HepG2 (cell line): ENCODE data around the gene TPRG1L. TPM values are rescaled to one million over a fixed set of nuclear protein-coding genes. Genes with fewer than 3 reads are reported as not detected.

Experiments
- ATAC-seq: fragments of 200-7000 bp; cut with Tn5 transposase; 3 replicates; pipeline ENCODE4 v1.9.1; 2020; ENCODE audit warnings: mild to moderate bottlenecking, moderate library complexity
- BruUV-seq: library from RNA; stranded (reverse); fragments of 400-500 nt; replicated peaks from 2 replicates; lab custom pipeline; 2021; lab: Mats Ljungman, UMichigan
- CTCF ChIA-PET: fragments of 300-600 bp; formaldehyde crosslinking; extraction: SDS; loops from one replicate; lab custom pipeline; 2021; ENCODE audit warnings: low total read pairs, inconsistent platforms, low intra/inter-chr PET ratio; lab: Yijun Ruan, JAX
- POLR2A ChIA-PET: fragments of 350-600 bp; sonication (Branson Sonifier 250); formaldehyde crosslinking; loops from one replicate; lab custom pipeline; 2020; ENCODE audit warnings: antibody characterized with exemption, inconsistent platforms; lab: Yijun Ruan, JAX
- DNase-seq: peaks from one replicate; pipeline ENCODE4 v3.0.0-alpha.2; 2015; ENCODE audit warnings: low spot score
- FAIRE-seq: peaks from 3 replicates; lab custom pipeline; 2011; peaks lifted over from hg19 to GRCh38; lab: Jason Lieb, UNC
- H2AFZ ChIP-seq: one replicate; pipeline ENCODE4 v1.6.1; 2011; ENCODE audit warnings: low read length, inconsistent platforms
- H3K27ac ChIP-seq: fragments of 300-600 bp; 3 replicates; pipeline ENCODE4 v1.8.0; 2011; ENCODE audit warnings: mixed run types, mild to moderate bottlenecking, mixed read lengths, low read length, inconsistent platforms; ENCODE audit not compliant: insufficient read depth; ENCODE audit errors: extremely low read length
- H3K27me3 ChIP-seq, 2 experiments: fragments of 200-600 bp in 1 of 2; 2 replicates in 1 of 2; 3 replicates in 1 of 2; pipeline versions ENCODE4 v1.6.0 to v1.8.0; 2011; ENCODE audit warnings: low read length in 2 of 2, mild to moderate bottlenecking in 2 of 2, moderate library complexity in 2 of 2, inconsistent platforms in 1 of 2; ENCODE audit not compliant: insufficient read depth in 2 of 2, control insufficient read depth in 1 of 2
- H3K36me3 ChIP-seq, 2 experiments: fragments of 200-600 bp in 1 of 2; replicated peaks in 1 of 2; 2 replicates in 1 of 2; 3 replicates in 1 of 2; pipeline versions ENCODE4 v1.5.1 to v1.8.0; 2011; ENCODE audit warnings: low read length in 2 of 2, inconsistent platforms in 1 of 2; ENCODE audit not compliant: insufficient read depth in 2 of 2, control insufficient read depth in 1 of 2
- H3K4me1 ChIP-seq: 2 replicates; pipeline ENCODE4 v1.5.1; 2012; ENCODE audit warnings: low read length, inconsistent platforms; ENCODE audit not compliant: insufficient read depth
- H3K4me2 ChIP-seq: 2 replicates; pipeline ENCODE4 v1.6.0; 2011; ENCODE audit warnings: low read depth, low read length, inconsistent platforms
- H3K4me3 ChIP-seq, 3 experiments: fragments of 200-600 bp in 1 of 3; sonication (generic), shearing (Covaris generic) in 1 of 3; replicated peaks in 1 of 3; 2 replicates each; pipeline ENCODE4 v1.5.1; 2011 to 2016; ENCODE audit warnings: low read length in 3 of 3, inconsistent platforms in 2 of 3, low read depth in 2 of 3, mild to moderate bottlenecking in 2 of 3, control low read depth in 1 of 3, mixed read lengths in 1 of 3; ENCODE audit not compliant: insufficient read depth in 1 of 3
- H3K79me2 ChIP-seq: one replicate; pipeline ENCODE4 v1.6.1; 2011; ENCODE audit warnings: low read length, inconsistent platforms; ENCODE audit not compliant: insufficient read depth
- H3K9ac ChIP-seq: 2 replicates; pipeline ENCODE4 v1.6.0; 2011; ENCODE audit warnings: mild to moderate bottlenecking, low read depth, low read length, inconsistent platforms; ENCODE audit not compliant: insufficient read depth
- H3K9me3 ChIP-seq: 2 replicates; pipeline ENCODE4 v1.5.1; 2012; ENCODE audit warnings: mild to moderate bottlenecking, low read length
- H4K20me1 ChIP-seq: 2 replicates; pipeline ENCODE4 v1.6.0; 2011; ENCODE audit warnings: inconsistent platforms, mild to moderate bottlenecking, low read length, moderate library complexity; ENCODE audit not compliant: insufficient read depth
- ADNP ChIP-seq: sonication (generic); formaldehyde crosslinking; IDR thresholded peaks from 2 replicates; pipeline ENCODE4 v1.4.0; 2020; ENCODE audit warnings: missing genetic modification reagents
- ATF7 ChIP-seq, 2 experiments: fragments of 450-650 bp in 1 of 2; sonication (generic) in 1 of 2; formaldehyde crosslinking in 1 of 2; IDR thresholded peaks; 2 replicates each; pipeline versions ENCODE4 v1.4.0 to v1.6.1; 2016 to 2020; ENCODE audit warnings: antibody characterized with exemption in 1 of 2, mild to moderate bottlenecking in 1 of 2, missing genetic modification reagents in 1 of 2
- HNRNPK ChIP-seq: fragments of 200-400 bp; formaldehyde crosslinking; IDR thresholded peaks from 2 replicates; pipeline ENCODE4 v1.6.1; 2018; ENCODE audit warnings: low read length, low read depth, moderate library complexity, mild to moderate bottlenecking; ENCODE audit not compliant: poor library complexity, severe bottlenecking
- IKZF1 ChIP-seq: fragments of 450-650 bp; IDR thresholded peaks from 2 replicates; pipeline ENCODE4 v1.7.1; 2016
- MAFK ChIP-seq, 2 experiments: IDR thresholded peaks in 1 of 2; conservative IDR thresholded peaks in 1 of 2; 2 replicates each; pipeline ENCODE4 v1.6.1; 2011; ENCODE audit warnings: improper control_type of control experiment in 2 of 2, low read length in 2 of 2
- MBNL3 ChIP-seq: fragments of 250-450 bp; sonication (Bioruptor Pico); conservative IDR thresholded peaks from 2 replicates; pipeline ENCODE4 v1.8.0; 2022; ENCODE audit warnings: mild to moderate bottlenecking, inconsistent platforms
- MXI1 ChIP-seq: IDR thresholded peaks from 3 replicates; pipeline ENCODE4 v1.6.1; 2012; ENCODE audit warnings: low read depth, low read length, inconsistent platforms, borderline replicate concordance
- ZNF256 ChIP-seq: sonication (generic); formaldehyde crosslinking; conservative IDR thresholded peaks from 2 replicates; pipeline ENCODE4 v1.4.0; 2020; ENCODE audit warnings: missing genetic modification reagents
- ZNF367 ChIP-seq: sonication (generic); formaldehyde crosslinking; IDR thresholded peaks from 2 replicates; pipeline ENCODE4 v1.4.0; 2020; ENCODE audit warnings: missing genetic modification reagents, borderline replicate concordance
- ZNF468 ChIP-seq: sonication (generic); formaldehyde crosslinking; IDR thresholded peaks from 2 replicates; pipeline ENCODE4 v1.8.0; 2022; ENCODE audit warnings: mild to moderate bottlenecking, moderate library complexity, missing genetic modification reagents
- ZNF605 ChIP-seq: sonication (generic); formaldehyde crosslinking; IDR thresholded peaks from 2 replicates; pipeline ENCODE4 v1.8.0; 2022; ENCODE audit warnings: mild to moderate bottlenecking, missing genetic modification reagents
- ZNF674 ChIP-seq: sonication (generic); formaldehyde crosslinking; IDR thresholded peaks from 2 replicates; pipeline ENCODE4 v1.5.0; 2020; ENCODE audit warnings: low read depth, mild to moderate bottlenecking, missing genetic modification reagents
- ZNF781 ChIP-seq: sonication (generic); formaldehyde crosslinking; IDR thresholded peaks from 2 replicates; pipeline ENCODE4 v1.5.1; 2020; ENCODE audit warnings: borderline replicate concordance, mild to moderate bottlenecking, missing genetic modification reagents; ENCODE audit errors: not compliant biosample characterization
- WGBS: methylation state at CpG from one replicate; pipeline ENCODE4 v1.1.6; 2017; ENCODE audit warnings: low lambda C conversion rate; 5-methylcytosine and 5-hydroxymethylcytosine counted together
- in situ Hi-C: cut with HindIII; loops from 2 replicates; pipeline ENCODE4 v1.10.0; 2017; ENCODE audit warnings: low pct_unique_long_range_greater_than_20kb; ENCODE audit not compliant: extremely low pct_ligation_motif_present
- intact Hi-C: fragments of 100-400 bp; cut with micrococcal nuclease; formaldehyde crosslinking; loops from one replicate; pipeline ENCODE4 v1.10.0; 2022; ENCODE audit not compliant: unreplicated experiment
- polyA plus RNA-seq, 8 experiments: library from polyadenylated mRNA; depleted of rRNA in 3 of 8; stranded (reverse) in 7 of 8; unstranded in 1 of 8; fragments of >200 nt; fragmentation: Illumina TruSeq in 4 of 8; extraction: Trizol in 4 of 8; gene quantifications; 2 replicates each; pipeline versions ENCODE4 v1.2.1 to v1.2.3, GENCODE V29; 2011 to 2016; ENCODE audit warnings: low read depth in 4 of 8, missing spikeins in 1 of 8, mixed read lengths in 1 of 8; ENCODE audit not compliant: insufficient read depth in 1 of 8
- total RNA-seq, 5 experiments: library from RNA; depleted of rRNA; stranded (reverse); fragments of >200 nt; fragmentation: Illumina TruSeq; extraction: Trizol; gene quantifications; 2 replicates each; pipeline ENCODE4 v1.2.3, GENCODE V29; 2016; ENCODE audit warnings: low read depth in 1 of 5
- TF ChIP-seq, protein P1 (sequence below): sonication (generic); formaldehyde crosslinking; IDR thresholded peaks from 2 replicates; pipeline ENCODE4 v1.4.0; 2020; ENCODE audit warnings: missing genetic modification reagents
- TF ChIP-seq, protein P2 (sequence below): sonication (generic); formaldehyde crosslinking; IDR thresholded peaks from 2 replicates; pipeline ENCODE4 v1.4.0; 2020; ENCODE audit warnings: missing genetic modification reagents, borderline replicate concordance

Gene TPRG1L
- total and polyA plus RNA-seq, 2 of the 13 experiments (the other 11 are each of a cell fraction or from before 2014, with no cell fraction given), result 21.3 to 37.4 TPM

DNA sequence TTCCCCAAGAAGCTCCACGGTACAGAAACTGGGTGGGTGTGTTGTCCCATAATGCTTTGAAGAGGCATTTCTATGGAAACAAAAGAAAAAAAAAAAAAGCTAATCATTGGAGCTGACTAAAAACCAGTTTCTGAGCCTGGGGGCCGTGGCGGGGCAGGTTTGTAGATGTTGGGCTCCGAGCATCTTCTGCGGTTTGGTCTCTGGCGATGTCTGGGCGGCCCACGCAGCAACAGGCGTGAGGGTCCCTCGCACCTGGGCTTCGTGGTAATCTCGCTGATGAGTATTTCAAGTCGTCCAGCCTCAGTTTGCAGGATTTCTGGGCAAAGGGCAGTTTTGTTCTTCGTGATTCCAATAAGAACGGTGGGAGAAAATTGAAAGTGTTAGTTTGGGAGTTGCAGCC, 34.3 kb downstream of the TPRG1L start:
- intact Hi-C loops, result no loop called here
- Histone ChIP-seq H3K9ac (no peak overlapping the region), H2AFZ (no peak overlapping the region), H3K4me2 (no peak overlapping the region), H3K79me2 (no peaks in the 10 kb centered on the region), H3K4me3 (no peak overlapping the region), H3K36me3 (no peaks in the 10 kb centered on the region), H3K27me3 (no peaks in the 10 kb centered on the region), H3K27ac (no peak overlapping the region), H4K20me1 (no peaks in the 10 kb centered on the region), H3K9me3 (no peaks in the 10 kb centered on the region), H3K4me1 (no peaks in the 10 kb centered on the region)
- CTCF ChIA-PET, result no interaction called here
- FAIRE-seq, result no peak
- no TSS peak for BruUV-seq
- no peak for ATAC-seq
- in situ Hi-C loops, result no loop called here
- WGBS, result 79% methylated on average over 14 of the region's 15 CpGs
- DNase-seq, result no peak
- POLR2A ChIA-PET, result no interaction called here
- TF ChIP-seq ATF7 (IDR thresholded peaks at IDR 0.05) (no peak), ATF7 (CRISPR knock-in tag; IDR thresholded peaks at IDR 0.05) (no peak), ZNF468 (CRISPR knock-in tag) (no peak), MBNL3 (no peak), ADNP (no peak), MAFK (conservative IDR thresholded peaks at IDR 0.05 in 1 of 2, IDR thresholded peaks at IDR 0.05 in 1 of 2; ENCODE audit: low read length in 2 of 2) (no peak), ZNF605 (CRISPR knock-in tag) (no peak), ZNF674 (no peak), ZNF367 (CRISPR knock-in tag) (no peak), ZNF256 (CRISPR knock-in tag) (no peak), MXI1 (no peak), IKZF1 (no peak), HNRNPK (no peak), ZNF781 (no peak)
- TF ChIP-seq, protein P1, sequence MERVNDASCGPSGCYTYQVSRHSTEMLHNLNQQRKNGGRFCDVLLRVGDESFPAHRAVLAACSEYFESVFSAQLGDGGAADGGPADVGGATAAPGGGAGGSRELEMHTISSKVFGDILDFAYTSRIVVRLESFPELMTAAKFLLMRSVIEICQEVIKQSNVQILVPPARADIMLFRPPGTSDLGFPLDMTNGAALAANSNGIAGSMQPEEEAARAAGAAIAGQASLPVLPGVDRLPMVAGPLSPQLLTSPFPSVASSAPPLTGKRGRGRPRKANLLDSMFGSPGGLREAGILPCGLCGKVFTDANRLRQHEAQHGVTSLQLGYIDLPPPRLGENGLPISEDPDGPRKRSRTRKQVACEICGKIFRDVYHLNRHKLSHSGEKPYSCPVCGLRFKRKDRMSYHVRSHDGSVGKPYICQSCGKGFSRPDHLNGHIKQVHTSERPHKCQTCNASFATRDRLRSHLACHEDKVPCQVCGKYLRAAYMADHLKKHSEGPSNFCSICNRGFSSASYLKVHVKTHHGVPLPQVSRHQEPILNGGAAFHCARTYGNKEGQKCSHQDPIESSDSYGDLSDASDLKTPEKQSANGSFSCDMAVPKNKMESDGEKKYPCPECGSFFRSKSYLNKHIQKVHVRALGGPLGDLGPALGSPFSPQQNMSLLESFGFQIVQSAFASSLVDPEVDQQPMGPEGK (CRISPR knock-in tag), result no peak
- TF ChIP-seq, protein P2, sequence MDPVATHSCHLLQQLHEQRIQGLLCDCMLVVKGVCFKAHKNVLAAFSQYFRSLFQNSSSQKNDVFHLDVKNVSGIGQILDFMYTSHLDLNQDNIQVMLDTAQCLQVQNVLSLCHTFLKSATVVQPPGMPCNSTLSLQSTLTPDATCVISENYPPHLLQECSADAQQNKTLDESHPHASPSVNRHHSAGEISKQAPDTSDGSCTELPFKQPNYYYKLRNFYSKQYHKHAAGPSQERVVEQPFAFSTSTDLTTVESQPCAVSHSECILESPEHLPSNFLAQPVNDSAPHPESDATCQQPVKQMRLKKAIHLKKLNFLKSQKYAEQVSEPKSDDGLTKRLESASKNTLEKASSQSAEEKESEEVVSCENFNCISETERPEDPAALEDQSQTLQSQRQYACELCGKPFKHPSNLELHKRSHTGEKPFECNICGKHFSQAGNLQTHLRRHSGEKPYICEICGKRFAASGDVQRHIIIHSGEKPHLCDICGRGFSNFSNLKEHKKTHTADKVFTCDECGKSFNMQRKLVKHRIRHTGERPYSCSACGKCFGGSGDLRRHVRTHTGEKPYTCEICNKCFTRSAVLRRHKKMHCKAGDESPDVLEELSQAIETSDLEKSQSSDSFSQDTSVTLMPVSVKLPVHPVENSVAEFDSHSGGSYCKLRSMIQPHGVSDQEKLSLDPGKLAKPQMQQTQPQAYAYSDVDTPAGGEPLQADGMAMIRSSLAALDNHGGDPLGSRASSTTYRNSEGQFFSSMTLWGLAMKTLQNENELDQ, result no peak
